Sigmoid colon (tissue), 7 donors: Measurements from ENCODE around the gene PDE1C. TPM values are rescaled to one million over a fixed set of nuclear protein-coding genes. Genes with fewer than 3 reads are reported as not detected.

ENCODE experiments used
- DNase-seq: peaks from one replicate; pipeline ENCODE4 v3.0.0-alpha.2; 2019
- H3K27ac ChIP-seq, 4 donors: fragments of 200-600 bp; sonication (generic); one replicate each; pipeline ENCODE4 v1.5.1; 2016 to 2019; ENCODE audit warnings: mild to moderate bottlenecking in 1 of 4
- H3K27me3 ChIP-seq, 3 donors: fragments of 200-600 bp; sonication (generic); one replicate each; pipeline ENCODE4 v1.5.1; 2019; ENCODE audit warnings: mild to moderate bottlenecking in 1 of 3
- H3K36me3 ChIP-seq, 4 donors: fragments of 200-600 bp; sonication (generic); one replicate each; pipeline ENCODE4 v1.5.1; 2016 to 2019
- H3K4me1 ChIP-seq, 4 donors: fragments of 200-600 bp; sonication (generic); one replicate each; pipeline ENCODE4 v1.5.1; 2017 to 2019
- H3K4me3 ChIP-seq, 4 donors: fragments of 200-600 bp; sonication (generic); one replicate each; pipeline ENCODE4 v1.5.1; 2017 to 2019; ENCODE audit warnings: mild to moderate bottlenecking in 2 of 4, moderate library complexity in 1 of 4
- H3K9me3 ChIP-seq, 4 donors: fragments of 200-600 bp in 3 of 4; sonication (generic) in 3 of 4; one replicate each; pipeline versions ENCODE4 v1.5.1 to v1.6.1; 2013 to 2019
- EP300 ChIP-seq, 4 donors: sonication (generic); formaldehyde crosslinking; IDR thresholded peaks; one replicate each; pipeline ENCODE4 v1.6.1; 2017; ENCODE audit warnings: antibody characterized with exemption in 4 of 4
- POLR2A ChIP-seq, 2 donors: fragments of 450-650 bp; IDR thresholded peaks; one replicate each; pipeline ENCODE4 v1.6.1; 2016; ENCODE audit warnings: antibody characterized with exemption in 2 of 2, mild to moderate bottlenecking in 2 of 2, moderate library complexity in 2 of 2
- POLR2AphosphoS5 ChIP-seq, 4 donors: sonication (generic); formaldehyde crosslinking; IDR thresholded peaks; one replicate each; pipeline ENCODE4 v1.6.1; 2017; ENCODE audit warnings: antibody characterized with exemption in 4 of 4
- WGBS, 2 donors: extraction: QIAGEN DNeasy Blood & Tissue Kit; methylation state at CpG; one replicate each; pipeline ENCODE4 v1.1.7; 2013; 5-methylcytosine and 5-hydroxymethylcytosine counted together
- intact Hi-C: fragments of 100-400 bp; cut with DNase I; formaldehyde crosslinking; loops from one replicate; pipeline ENCODE4 v1.15.1; 2023
- polyA plus RNA-seq, 3 donors: library from polyadenylated mRNA; stranded (reverse); fragments of 200-250 nt; gene quantifications; one replicate each; pipeline ENCODE4 v1.2.3, GENCODE V29; 2013
- total RNA-seq, 4 donors: library from RNA; depleted of rRNA; stranded (reverse); fragments of >200 nt; gene quantifications; one replicate each; pipeline ENCODE4 v1.1.0, GENCODE V29; 2016
- TF ChIP-seq, protein P1 (sequence below), 4 experiments: fragments of 450-650 bp in 3 of 4; fragments of 200-600 bp in 1 of 4; IDR thresholded peaks; one replicate each; pipeline ENCODE4 v1.5.1; 2016 to 2019; ENCODE audit warnings: antibody characterized with exemption in 4 of 4, mild to moderate bottlenecking in 3 of 4, moderate library complexity in 2 of 4
- donor health status: healthy with polysubstance abuse.
- donor health status: Bipolar disorder and iron deficiency.
- donor health status: healthy.

Gene PDE1C
- total and polyA plus RNA-seq, 7 donors: under 0.01 to 19.4 (median 5.9) TPM

DNA sequence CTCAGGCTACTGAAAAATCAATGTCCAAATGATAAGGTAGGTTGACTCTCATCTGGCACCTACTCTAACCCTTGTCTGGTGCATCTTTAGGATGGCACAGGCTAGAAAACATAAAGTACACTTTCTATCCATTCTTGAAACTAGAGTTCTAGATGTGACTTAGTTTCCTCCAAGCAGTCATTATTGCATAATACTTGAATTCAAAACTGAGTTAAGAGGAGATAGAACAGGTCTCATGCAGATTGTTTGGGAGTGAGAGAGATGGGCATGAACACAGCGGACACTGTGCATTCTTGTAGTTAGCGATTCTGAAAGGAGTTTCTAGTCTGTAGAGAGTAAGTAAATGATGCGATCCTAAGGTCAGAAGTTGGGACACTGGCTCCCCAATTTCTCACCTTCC lies 149.2 kb downstream of the PDE1C start:
- no peak for DNase-seq
- 92 to 95% methylated on average over 3 of the region's 3 CpGs for WGBS, 2 donors
- Histone ChIP-seq H3K9me3 (no peaks in the 10 kb centered on the region), H3K27ac (no peak overlapping the region), H3K36me3 (no peaks in the 10 kb centered on the region), H3K4me3 (no peak overlapping the region), H3K27me3 (no peaks in the 10 kb centered on the region), H3K4me1 (no peaks in the 10 kb centered on the region)
- TF ChIP-seq EP300 (IDR thresholded peaks at IDR 0.05): no peak
- TF ChIP-seq, protein P1, sequence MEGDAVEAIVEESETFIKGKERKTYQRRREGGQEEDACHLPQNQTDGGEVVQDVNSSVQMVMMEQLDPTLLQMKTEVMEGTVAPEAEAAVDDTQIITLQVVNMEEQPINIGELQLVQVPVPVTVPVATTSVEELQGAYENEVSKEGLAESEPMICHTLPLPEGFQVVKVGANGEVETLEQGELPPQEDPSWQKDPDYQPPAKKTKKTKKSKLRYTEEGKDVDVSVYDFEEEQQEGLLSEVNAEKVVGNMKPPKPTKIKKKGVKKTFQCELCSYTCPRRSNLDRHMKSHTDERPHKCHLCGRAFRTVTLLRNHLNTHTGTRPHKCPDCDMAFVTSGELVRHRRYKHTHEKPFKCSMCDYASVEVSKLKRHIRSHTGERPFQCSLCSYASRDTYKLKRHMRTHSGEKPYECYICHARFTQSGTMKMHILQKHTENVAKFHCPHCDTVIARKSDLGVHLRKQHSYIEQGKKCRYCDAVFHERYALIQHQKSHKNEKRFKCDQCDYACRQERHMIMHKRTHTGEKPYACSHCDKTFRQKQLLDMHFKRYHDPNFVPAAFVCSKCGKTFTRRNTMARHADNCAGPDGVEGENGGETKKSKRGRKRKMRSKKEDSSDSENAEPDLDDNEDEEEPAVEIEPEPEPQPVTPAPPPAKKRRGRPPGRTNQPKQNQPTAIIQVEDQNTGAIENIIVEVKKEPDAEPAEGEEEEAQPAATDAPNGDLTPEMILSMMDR (IDR thresholded peaks at IDR 0.05): no peak
- no peak for TF ChIP-seq POLR2AphosphoS5 (IDR thresholded peaks at IDR 0.05)
- TF ChIP-seq POLR2A (IDR thresholded peaks at IDR 0.05): no peak
- intact Hi-C loops: no loop called here

DNA sequence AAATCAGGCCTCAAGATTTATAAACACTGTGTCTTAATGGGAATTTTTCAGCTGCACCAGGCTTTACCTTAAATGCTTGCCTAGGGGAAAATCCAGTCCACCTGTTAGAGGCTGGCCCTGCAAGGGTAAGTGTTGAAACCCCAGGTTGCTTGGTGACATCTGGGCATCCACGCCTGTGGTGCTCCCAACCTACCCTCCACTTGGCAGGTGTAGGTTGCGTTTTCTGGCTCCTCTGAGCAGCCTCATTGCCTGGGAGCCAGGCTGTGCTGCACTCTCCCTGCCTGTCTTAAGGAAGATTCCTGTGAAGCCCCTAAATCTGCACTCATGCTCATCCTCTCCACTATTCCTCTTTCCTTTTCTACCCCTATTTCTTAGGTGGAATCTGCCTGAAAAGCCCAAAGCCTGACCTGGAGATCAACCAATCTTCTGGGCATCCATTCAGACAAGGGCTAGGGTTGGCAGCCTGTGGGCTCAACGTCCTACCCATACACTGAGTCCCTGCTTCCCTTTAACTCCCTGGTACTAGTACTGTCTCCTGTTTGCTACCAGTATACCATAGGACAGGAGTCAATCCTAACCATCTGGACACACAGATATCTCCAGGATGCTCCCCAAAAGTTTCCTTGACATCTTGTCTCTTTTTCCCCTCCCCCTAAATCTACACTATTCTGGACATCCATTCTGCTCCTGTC lies 150.4 kb downstream of the PDE1C start:
- TF ChIP-seq EP300 (IDR thresholded peaks at IDR 0.05): no peak
- TF ChIP-seq, protein P1 (IDR thresholded peaks at IDR 0.05): no peak
- intact Hi-C loops: no loop called here

DNA sequence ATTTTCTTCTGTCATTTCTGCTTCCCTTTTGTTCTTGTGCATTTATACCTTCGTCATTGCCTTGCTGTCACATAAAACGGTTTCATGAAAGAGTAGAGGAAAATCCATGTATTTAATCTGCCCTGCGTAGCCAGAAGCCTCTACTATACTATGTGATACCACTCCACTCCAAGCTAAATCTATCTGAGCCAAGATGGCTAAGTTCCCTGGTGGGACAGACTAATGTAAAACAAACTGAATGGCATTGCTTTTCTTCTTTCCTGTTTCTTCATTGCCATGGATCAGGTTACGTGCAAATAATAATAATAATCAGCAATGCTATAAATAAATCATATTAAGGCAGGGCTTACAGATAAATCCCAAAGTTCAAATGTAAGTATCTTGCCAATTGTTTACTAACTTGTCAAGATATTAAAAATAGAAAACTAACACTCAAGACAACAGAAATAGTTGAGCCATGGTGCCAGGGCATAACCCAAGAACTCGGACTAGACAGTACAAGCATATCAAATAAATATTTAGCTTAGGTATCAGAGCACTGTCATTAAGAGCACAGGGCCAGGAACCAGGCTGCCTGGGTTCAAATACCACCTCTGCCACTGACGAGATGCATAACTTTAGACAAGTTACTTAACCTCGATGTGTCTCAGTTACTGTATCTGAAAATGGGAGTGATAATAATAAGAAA lies 151.4 kb downstream of the PDE1C start:
- no peaks in the 10 kb centered on the region for H3K36me3 ChIP-seq
- no peak for TF ChIP-seq POLR2A (IDR thresholded peaks at IDR 0.05)
- TF ChIP-seq EP300 (IDR thresholded peaks at IDR 0.05): no peak
- no peak for TF ChIP-seq POLR2AphosphoS5 (IDR thresholded peaks at IDR 0.05)
- TF ChIP-seq, protein P1 (IDR thresholded peaks at IDR 0.05): no peak
- H3K4me3 ChIP-seq: no peak overlapping the region
- H3K27ac ChIP-seq: no peak overlapping the region
- no peaks in the 10 kb centered on the region for H3K4me1 ChIP-seq
- no peaks in the 10 kb centered on the region for H3K27me3 ChIP-seq
- 78 to 84% methylated on average over 7 of the region's 7 CpGs for WGBS, 2 donors
- no peaks in the 10 kb centered on the region for H3K9me3 ChIP-seq
- DNase-seq: no peak
- intact Hi-C loops: no loop called here

More for the DNA sequence above, 150.4 kb downstream of the PDE1C start:
- no peaks in the 10 kb centered on the region for H3K27me3 ChIP-seq
- H3K9me3 ChIP-seq: no peaks in the 10 kb centered on the region
- WGBS, 2 donors: 79 to 80% methylated on average over 3 of the region's 3 CpGs
- no peak overlapping the region for H3K27ac ChIP-seq
- no peak for DNase-seq
- H3K4me3 ChIP-seq: no peak overlapping the region
- no peaks in the 10 kb centered on the region for H3K36me3 ChIP-seq
- no peaks in the 10 kb centered on the region for H3K4me1 ChIP-seq

DNA sequence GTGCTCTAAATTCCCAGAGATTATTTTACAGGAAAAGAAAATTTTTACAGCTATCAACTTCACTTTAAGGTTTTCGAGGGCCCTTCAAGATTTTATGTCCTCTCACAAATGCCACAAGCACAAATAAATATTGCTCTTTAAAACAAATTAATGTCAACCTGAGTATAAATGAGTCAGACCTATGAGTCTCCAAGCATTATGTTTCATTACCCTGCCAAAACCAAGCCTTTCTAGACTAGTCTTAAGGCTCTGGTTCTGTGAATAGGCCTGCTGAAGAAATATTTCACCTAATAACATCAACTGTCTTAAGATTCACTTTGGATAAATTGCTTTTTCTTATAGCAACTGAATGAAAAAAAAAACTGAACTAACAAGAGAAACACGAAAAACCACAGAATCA lies 153.0 kb downstream of the PDE1C start:
- TF ChIP-seq POLR2A (IDR thresholded peaks at IDR 0.05) (no peak), POLR2AphosphoS5 (IDR thresholded peaks at IDR 0.05) (no peak), EP300 (IDR thresholded peaks at IDR 0.05) (no peak)
- TF ChIP-seq, protein P1 (IDR thresholded peaks at IDR 0.05): no peak
- intact Hi-C loops: no loop called here

More for the DNA sequence above, 153.0 kb downstream of the PDE1C start:
- H3K4me1 ChIP-seq: no peaks in the 10 kb centered on the region
- no peak overlapping the region for H3K4me3 ChIP-seq
- H3K27me3 ChIP-seq: no peaks in the 10 kb centered on the region
- H3K27ac ChIP-seq: no peak overlapping the region
- no peaks in the 10 kb centered on the region for H3K9me3 ChIP-seq
- H3K36me3 ChIP-seq: no peaks in the 10 kb centered on the region
- DNase-seq: no peak
- WGBS, 2 donors: 78 to 85% methylated on average over 2 of the region's 2 CpGs
